K562 (cell line): ENCODE measurements around the gene NLRP4. TPM values are rescaled to one million over a fixed set of nuclear protein-coding genes. Genes with fewer than 3 reads are reported as not detected.

Source experiments
- ATAC-seq: fragments of 200-7000 bp; cut with Tn5 transposase; 3 replicates; pipeline ENCODE4 v1.9.1; 2020; ENCODE audit warnings: moderate library complexity
- BruUV-seq: library from RNA; stranded (reverse); fragments of 400-500 nt; replicated peaks from 2 replicates; lab custom pipeline; 2021; lab: Mats Ljungman, UMichigan
- CTCF ChIA-PET: fragments of 300-600 bp; formaldehyde crosslinking; extraction: SDS; loops from one replicate; lab custom pipeline; 2021; ENCODE audit warnings: low intra/inter-chr PET ratio; lab: Yijun Ruan, JAX
- POLR2A ChIA-PET: fragments of 300-600, 350-650 bp; sonication (Branson Sonifier 250); formaldehyde crosslinking; extraction: SDS; loops from one replicate; lab custom pipeline; 2021; ENCODE audit warnings: antibody characterized with exemption, inconsistent platforms; lab: Yijun Ruan, JAX
- DNase-seq, 4 experiments: peaks; one replicate each; pipeline versions ENCODE4 v3.0.0 to v3.0.0-alpha.2; 2011 to 2018; ENCODE audit warnings: low spot score in 3 of 4, mixed read lengths in 3 of 4; ENCODE audit errors: extremely low read depth in 1 of 4
- FAIRE-seq: peaks from 2 replicates; lab custom pipeline; 2011; peaks lifted over from hg19 to GRCh38; lab: Jason Lieb, UNC
- H2AFZ ChIP-seq: 2 replicates; pipeline ENCODE4 v1.6.0; 2011; ENCODE audit warnings: low read depth, low read length, control low read depth, inconsistent platforms
- H3K27ac ChIP-seq: fragments of 200-600 bp; 3 replicates; pipeline ENCODE4 v1.8.0; 2011; ENCODE audit warnings: low read depth, mild to moderate bottlenecking, control low read depth, inconsistent platforms, low read length, moderate library complexity, mixed read lengths; ENCODE audit errors: extremely low read depth
- H3K27me3 ChIP-seq, 2 experiments: fragments of 300-600 bp in 1 of 2; 2 replicates in 1 of 2; 3 replicates in 1 of 2; pipeline versions ENCODE4 v1.6.0 to v1.8.0; 2011; ENCODE audit warnings: inconsistent platforms in 2 of 2, low read length in 2 of 2, mild to moderate bottlenecking in 1 of 2, mixed read lengths in 1 of 2, moderate library complexity in 1 of 2; ENCODE audit not compliant: control insufficient read depth in 2 of 2, insufficient read depth in 2 of 2
- H3K36me3 ChIP-seq: fragments of 300-600 bp; 3 replicates; pipeline ENCODE4 v1.8.0; 2011; ENCODE audit warnings: mild to moderate bottlenecking, low read length, inconsistent platforms; ENCODE audit not compliant: control insufficient read depth, insufficient read depth
- H3K4me1 ChIP-seq, 2 experiments: fragments of 200-600 bp in 1 of 2; replicated peaks in 1 of 2; 2 replicates in 1 of 2; 3 replicates in 1 of 2; pipeline versions ENCODE4 v1.5.1 to v1.8.0; 2011; ENCODE audit warnings: inconsistent platforms in 2 of 2, low read length in 2 of 2, mild to moderate bottlenecking in 1 of 2, mixed read lengths in 1 of 2, moderate library complexity in 1 of 2; ENCODE audit not compliant: control insufficient read depth in 2 of 2, insufficient read depth in 2 of 2
- H3K4me2 ChIP-seq: 2 replicates; pipeline ENCODE4 v1.6.1; 2011; ENCODE audit warnings: low read length, control low read depth, inconsistent platforms, mixed read lengths; ENCODE audit not compliant: insufficient read depth
- H3K4me3 ChIP-seq: fragments of 200-600 bp; sonication (generic), shearing (Covaris generic); 2 replicates; pipeline ENCODE4 v1.5.1; 2016; ENCODE audit warnings: control low read depth, inconsistent platforms
- H3K79me2 ChIP-seq: fragments of 200-600 bp; 3 replicates; pipeline ENCODE4 v1.8.0; 2011; ENCODE audit warnings: low read length, inconsistent platforms; ENCODE audit not compliant: control insufficient read depth, insufficient read depth
- H3K9ac ChIP-seq, 2 experiments: 2 replicates each; pipeline versions ENCODE4 v1.6.0 to v1.6.1; 2011; ENCODE audit warnings: low read depth in 2 of 2, low read length in 2 of 2, control low read depth in 1 of 2, inconsistent platforms in 1 of 2, mild to moderate bottlenecking in 1 of 2, mixed read lengths in 1 of 2; ENCODE audit not compliant: insufficient read depth in 1 of 2
- H3K9me1 ChIP-seq: one replicate; pipeline ENCODE4 v1.6.0; 2011; ENCODE audit warnings: inconsistent platforms, mild to moderate bottlenecking, low read length, moderate library complexity; ENCODE audit not compliant: control insufficient read depth, insufficient read depth
- H3K9me3 ChIP-seq: replicated peaks from 2 replicates; pipeline ENCODE4 v1.5.1; 2011; ENCODE audit warnings: low read depth, low read length, inconsistent platforms; ENCODE audit not compliant: control insufficient read depth, insufficient read depth
- H4K20me1 ChIP-seq: replicated peaks from 2 replicates; pipeline ENCODE4 v1.6.1; 2011; ENCODE audit warnings: low read length, inconsistent platforms, mixed read lengths; ENCODE audit not compliant: control insufficient read depth, insufficient read depth
- EWSR1 ChIP-seq: fragments of 450-650 bp; IDR thresholded peaks from 2 replicates; pipeline ENCODE4 v1.6.1; 2018; ENCODE audit warnings: borderline replicate concordance, mild to moderate bottlenecking, low read depth, moderate library complexity; ENCODE audit not compliant: partially characterized antibody
- KDM1A ChIP-seq, 2 experiments: fragments of 450-650 bp; IDR thresholded peaks; 2 replicates each; pipeline ENCODE4 v1.6.1; 2016; ENCODE audit warnings: mild to moderate bottlenecking in 2 of 2
- SETDB1 ChIP-seq: IDR thresholded peaks from one replicate; pipeline ENCODE4 v1.6.1; 2012; ENCODE audit warnings: low read length, control low read depth, inconsistent platforms
- SNRNP70 ChIP-seq: fragments of 200-400 bp; formaldehyde crosslinking; optimal IDR thresholded peaks from 2 replicates; pipeline ENCODE3; 2017; ENCODE audit warnings: low read depth, low read length
- TFAM ChIP-seq: fragments of 250-450 bp; sonication (Bioruptor Pico); conservative IDR thresholded peaks from 2 replicates; pipeline ENCODE4 v1.5.0; 2021; ENCODE audit warnings: mild to moderate bottlenecking, moderate library complexity
- TRIM28 ChIP-seq: fragments of 450-650 bp; IDR thresholded peaks from 2 replicates; pipeline ENCODE4 v1.6.1; 2017
- ZNF277 ChIP-seq: fragments of 250-450 bp; sonication (Bioruptor Pico); IDR thresholded peaks from 2 replicates; pipeline ENCODE4 v1.8.0; 2022; ENCODE audit warnings: inconsistent platforms, mild to moderate bottlenecking, moderate library complexity, borderline replicate concordance
- ZNF316 ChIP-seq: fragments of 450-650 bp; IDR thresholded peaks from 2 replicates; pipeline ENCODE4 v1.6.1; 2016
- ZNF444 ChIP-seq: fragments of 250-450 bp; sonication (Bioruptor Pico); IDR thresholded peaks from 2 replicates; pipeline ENCODE4 v1.4.0; 2020; ENCODE audit warnings: mild to moderate bottlenecking, moderate library complexity
- WGBS: fragments of 100-300 bp; shearing (Covaris generic); methylation state at CpG from one replicate; pipeline ENCODE4 v1.1.6; 2016; ENCODE audit warnings: low coverage, mixed read lengths; ENCODE audit not compliant: insufficient coverage; ENCODE audit errors: missing lambda C conversion rate; 5-methylcytosine and 5-hydroxymethylcytosine counted together
- in situ Hi-C: fragments of 300-500 bp; cut with MboI; formaldehyde crosslinking; loops from 4 replicates; pipeline ENCODE4 v1.15.0; 2018; ENCODE audit warnings: inconsistent platforms, mixed read lengths
- intact Hi-C: fragments of 100-400 bp; cut with micrococcal nuclease; formaldehyde crosslinking; loops from 2 replicates; pipeline ENCODE4 v1.14.2; 2022
- polyA plus RNA-seq, 8 experiments: library from polyadenylated mRNA; depleted of rRNA in 4 of 8; stranded (reverse) in 5 of 8; unstranded in 3 of 8; fragments of >200 nt; fragmentation: Nextera tagmentation in 2 of 8; fragmentation: Illumina TruSeq in 1 of 8; extraction: Ambion mirVana in 2 of 8; extraction: Trizol in 1 of 8; gene quantifications; 2 replicates each; pipeline versions ENCODE4 v1.2.1 to v1.2.3, GENCODE V29; 2011 to 2014; ENCODE audit warnings: inconsistent platforms in 1 of 8, missing spikeins in 1 of 8
- total RNA-seq, 7 experiments: library from RNA; depleted of rRNA in 6 of 7; stranded (reverse); fragments of >200 nt in 6 of 7; fragmentation: Illumina TruSeq in 2 of 7; extraction: Trizol in 2 of 7; gene quantifications; 2 replicates each; pipeline versions ENCODE4 v1.2.1 to v1.2.3, GENCODE V29; 2011 to 2021; ENCODE audit warnings: low replicate concordance in 1 of 7
- TF ChIP-seq, protein P1 (sequence below): fragments of 250-450 bp; sonication (Bioruptor Pico); IDR thresholded peaks from 2 replicates; pipeline ENCODE4 v1.9.0; 2021; ENCODE audit warnings: mild to moderate bottlenecking
- TF ChIP-seq, protein P2 (sequence below): fragments of 250-450 bp; sonication (Bioruptor Pico); IDR thresholded peaks from 2 replicates; pipeline ENCODE4 v1.8.0; 2022; ENCODE audit warnings: moderate library complexity, mild to moderate bottlenecking, inconsistent platforms

NLRP4 gene
- total and polyA plus RNA-seq, 9 of the 15 experiments (the other 6 are each of a cell fraction or from before 2014, with no cell fraction given) = 0.03 to 0.14 (median 0.05) TPM; not detected in 3

GRCh38 chr19:55930996-55931515, 94.7 kb downstream of the NLRP4 start:
- H3K9ac ChIP-seq = no peak overlapping the region
- no peak for FAIRE-seq
- H3K36me3 ChIP-seq = no peaks in the 10 kb centered on the region
- no peaks in the 10 kb centered on the region for H4K20me1 ChIP-seq
- no peak for DNase-seq
- no peaks in the 10 kb centered on the region for H3K79me2 ChIP-seq
- H3K9me1 ChIP-seq = no peaks in the 10 kb centered on the region
- no peak for ATAC-seq
- intact Hi-C loops = no loop called here
- peaks cover 10 to 24% of the 10 kb centered on the region in 2 experiments for H3K27me3 ChIP-seq
- CTCF ChIA-PET = no interaction called here
- in situ Hi-C loops = no loop called here
- POLR2A ChIA-PET = interaction anchor here (0.6 kb wide), 1 partner anchor 315 kb away, joined by 3 read pairs; no protein-coding TSS in a partner anchor
- TF ChIP-seq TFAM (CRISPR knock-in tag) (no peak), KDM1A (IDR thresholded peaks at IDR 0.05) (no peak), ZNF444 (CRISPR knock-in tag) (no peak), TRIM28 (no peak), EWSR1 (no peak), SNRNP70 (no peak), ZNF277 (CRISPR knock-in tag) (no peak), ZNF316 (no peak), SETDB1 (no peak)
- TF ChIP-seq, protein P1, sequence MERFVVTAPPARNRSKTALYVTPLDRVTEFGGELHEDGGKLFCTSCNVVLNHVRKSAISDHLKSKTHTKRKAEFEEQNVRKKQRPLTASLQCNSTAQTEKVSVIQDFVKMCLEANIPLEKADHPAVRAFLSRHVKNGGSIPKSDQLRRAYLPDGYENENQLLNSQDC = no peak
- TF ChIP-seq, protein P2, sequence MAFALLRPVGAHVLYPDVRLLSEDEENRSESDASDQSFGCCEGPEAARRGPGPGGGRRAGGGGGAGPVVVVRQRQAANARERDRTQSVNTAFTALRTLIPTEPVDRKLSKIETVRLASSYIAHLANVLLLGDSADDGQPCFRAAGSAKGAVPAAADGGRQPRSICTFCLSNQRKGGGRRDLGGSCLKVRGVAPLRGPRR (CRISPR knock-in tag) = no peak
- H2AFZ ChIP-seq = no peak overlapping the region
- H3K4me2 ChIP-seq = no peak overlapping the region
- no peak overlapping the region for H3K4me3 ChIP-seq
- H3K27ac ChIP-seq = no peak overlapping the region
- H3K4me1 ChIP-seq = no peaks in the 10 kb centered on the region
- BruUV-seq = no TSS peak
- no peaks in the 10 kb centered on the region for H3K9me3 ChIP-seq
- under 1% methylated on average over 14 of the region's 14 CpGs for WGBS

Other genes starting within 250 kb of the NLRP4 start
Only the 7 nearest of the 16 such genes appear.
- not detected in 2 replicates for gene NLRP9, start 98.1 kb upstream of the NLRP4 start, total RNA-seq (2014; rRNA removed)
- gene NLRP9, start 98.1 kb upstream of the NLRP4 start, total RNA-seq (2014; rRNA removed; fragmentation: Illumina TruSeq; extraction: Trizol) = not detected in 2 replicates
- gene NLRP9, start 98.1 kb upstream of the NLRP4 start, total RNA-seq (2015; rRNA removed; fragmentation: Illumina TruSeq; extraction: Trizol) = not detected in 2 replicates
- not detected in 2 replicates for gene NLRP9, start 98.1 kb upstream of the NLRP4 start, total RNA-seq (2021)
- not detected in 2 replicates for gene NLRP9, start 98.1 kb upstream of the NLRP4 start, polyA plus RNA-seq (2011; rRNA removed)
- gene NLRP9, start 98.1 kb upstream of the NLRP4 start, polyA plus RNA-seq (2014; fragmentation: Illumina TruSeq; extraction: Trizol) = not detected in 2 replicates
- not detected for gene NLRP9, start 98.1 kb upstream of the NLRP4 start, polyA plus RNA-seq (2014; fragmentation: Nextera tagmentation; extraction: Ambion mirVana)
- gene NLRP9, start 98.1 kb upstream of the NLRP4 start, polyA plus RNA-seq (2014; rRNA removed) = not detected in 2 replicates
- not detected in 2 replicates for gene RFPL4A, start 77.4 kb upstream of the NLRP4 start, total RNA-seq (2014; rRNA removed)
- gene RFPL4A, start 77.4 kb upstream of the NLRP4 start, total RNA-seq (2014; rRNA removed; fragmentation: Illumina TruSeq; extraction: Trizol) = 0.15 TPM in 1 of 2 replicates, not detected in the other
- gene RFPL4A, start 77.4 kb upstream of the NLRP4 start, total RNA-seq (2015; rRNA removed; fragmentation: Illumina TruSeq; extraction: Trizol) = 0.19 and 0.22 TPM in 2 replicates
- 0.16 TPM in 1 of 2 replicates, not detected in the other for gene RFPL4A, start 77.4 kb upstream of the NLRP4 start, total RNA-seq (2021)
- 0.24 TPM in 1 of 2 replicates, not detected in the other for gene RFPL4A, start 77.4 kb upstream of the NLRP4 start, polyA plus RNA-seq (2011; rRNA removed)
- 0.32 and 0.40 TPM in 2 replicates for gene RFPL4A, start 77.4 kb upstream of the NLRP4 start, polyA plus RNA-seq (2014; fragmentation: Illumina TruSeq; extraction: Trizol)
- 1 to 10 TPM in 1 of 2 experiments, under 1 TPM in 1; 0.92 to 1.1 TPM for gene RFPL4A, start 77.4 kb upstream of the NLRP4 start, polyA plus RNA-seq (2014; fragmentation: Nextera tagmentation; extraction: Ambion mirVana)
- 0.13 and 0.28 TPM in 2 replicates for gene RFPL4A, start 77.4 kb upstream of the NLRP4 start, polyA plus RNA-seq (2014; rRNA removed)
- not detected in 2 replicates for gene RFPL4AL1, start 67.4 kb upstream of the NLRP4 start, total RNA-seq (2014; rRNA removed)
- not detected in 2 replicates for gene RFPL4AL1, start 67.4 kb upstream of the NLRP4 start, total RNA-seq (2014; rRNA removed; fragmentation: Illumina TruSeq; extraction: Trizol)
- gene RFPL4AL1, start 67.4 kb upstream of the NLRP4 start, total RNA-seq (2015; rRNA removed; fragmentation: Illumina TruSeq; extraction: Trizol) = 0.18 TPM in 1 of 2 replicates, not detected in the other
- gene RFPL4AL1, start 67.4 kb upstream of the NLRP4 start, total RNA-seq (2021) = not detected in 2 replicates
- gene RFPL4AL1, start 67.4 kb upstream of the NLRP4 start, polyA plus RNA-seq (2011; rRNA removed) = not detected in 2 replicates
- gene RFPL4AL1, start 67.4 kb upstream of the NLRP4 start, polyA plus RNA-seq (2014; fragmentation: Illumina TruSeq; extraction: Trizol) = not detected in 2 replicates
- under 1 TPM in 1 of 2 experiments, not detected in 1; 0.21 TPM for gene RFPL4AL1, start 67.4 kb upstream of the NLRP4 start, polyA plus RNA-seq (2014; fragmentation: Nextera tagmentation; extraction: Ambion mirVana)
- not detected in 2 replicates for gene RFPL4AL1, start 67.4 kb upstream of the NLRP4 start, polyA plus RNA-seq (2014; rRNA removed)
- gene NLRP11, start 4.5 kb upstream of the NLRP4 start, total RNA-seq (2014; rRNA removed) = 0.04 TPM in 1 of 2 replicates, not detected in the other
- 0.19 and 0.22 TPM in 2 replicates for gene NLRP11, start 4.5 kb upstream of the NLRP4 start, total RNA-seq (2014; rRNA removed; fragmentation: Illumina TruSeq; extraction: Trizol)
- 0.07 and 0.26 TPM in 2 replicates for gene NLRP11, start 4.5 kb upstream of the NLRP4 start, total RNA-seq (2015; rRNA removed; fragmentation: Illumina TruSeq; extraction: Trizol)
- 0.07 and 0.16 TPM in 2 replicates for gene NLRP11, start 4.5 kb upstream of the NLRP4 start, total RNA-seq (2021)
- gene NLRP11, start 4.5 kb upstream of the NLRP4 start, polyA plus RNA-seq (2011; rRNA removed) = 0.03 and 0.07 TPM in 2 replicates
- gene NLRP11, start 4.5 kb upstream of the NLRP4 start, polyA plus RNA-seq (2014; fragmentation: Illumina TruSeq; extraction: Trizol) = 0.16 and 0.17 TPM in 2 replicates
- under 1 TPM; 0.11 to 0.29 TPM for gene NLRP11, start 4.5 kb upstream of the NLRP4 start, polyA plus RNA-seq (2014; fragmentation: Nextera tagmentation; extraction: Ambion mirVana)
- gene NLRP11, start 4.5 kb upstream of the NLRP4 start, polyA plus RNA-seq (2014; rRNA removed) = 0.13 and 0.18 TPM in 2 replicates
- not detected in 2 replicates for gene NLRP13, start 95.8 kb downstream of the NLRP4 start, total RNA-seq (2014; rRNA removed)
- not detected in 2 replicates for gene NLRP13, start 95.8 kb downstream of the NLRP4 start, total RNA-seq (2014; rRNA removed; fragmentation: Illumina TruSeq; extraction: Trizol)
- gene NLRP13, start 95.8 kb downstream of the NLRP4 start, total RNA-seq (2015; rRNA removed; fragmentation: Illumina TruSeq; extraction: Trizol) = not detected in 2 replicates
- not detected in 2 replicates for gene NLRP13, start 95.8 kb downstream of the NLRP4 start, total RNA-seq (2021)
- gene NLRP13, start 95.8 kb downstream of the NLRP4 start, polyA plus RNA-seq (2011; rRNA removed) = not detected in 2 replicates
- not detected in 2 replicates for gene NLRP13, start 95.8 kb downstream of the NLRP4 start, polyA plus RNA-seq (2014; fragmentation: Illumina TruSeq; extraction: Trizol)
- not detected for gene NLRP13, start 95.8 kb downstream of the NLRP4 start, polyA plus RNA-seq (2014; fragmentation: Nextera tagmentation; extraction: Ambion mirVana)
- gene NLRP13, start 95.8 kb downstream of the NLRP4 start, polyA plus RNA-seq (2014; rRNA removed) = not detected in 2 replicates
- gene NLRP8, start 111.3 kb downstream of the NLRP4 start, total RNA-seq (2014; rRNA removed) = not detected in 2 replicates
- not detected in 2 replicates for gene NLRP8, start 111.3 kb downstream of the NLRP4 start, total RNA-seq (2014; rRNA removed; fragmentation: Illumina TruSeq; extraction: Trizol)
- not detected in 2 replicates for gene NLRP8, start 111.3 kb downstream of the NLRP4 start, total RNA-seq (2015; rRNA removed; fragmentation: Illumina TruSeq; extraction: Trizol)
- gene NLRP8, start 111.3 kb downstream of the NLRP4 start, total RNA-seq (2021) = not detected in 2 replicates
- gene NLRP8, start 111.3 kb downstream of the NLRP4 start, polyA plus RNA-seq (2011; rRNA removed) = not detected in 2 replicates
- not detected in 2 replicates for gene NLRP8, start 111.3 kb downstream of the NLRP4 start, polyA plus RNA-seq (2014; fragmentation: Illumina TruSeq; extraction: Trizol)
- gene NLRP8, start 111.3 kb downstream of the NLRP4 start, polyA plus RNA-seq (2014; fragmentation: Nextera tagmentation; extraction: Ambion mirVana) = not detected
- not detected in 2 replicates for gene NLRP8, start 111.3 kb downstream of the NLRP4 start, polyA plus RNA-seq (2014; rRNA removed)
- gene NLRP5, start 150.2 kb downstream of the NLRP4 start, total RNA-seq (2014; rRNA removed) = not detected in 2 replicates
- gene NLRP5, start 150.2 kb downstream of the NLRP4 start, total RNA-seq (2014; rRNA removed; fragmentation: Illumina TruSeq; extraction: Trizol) = not detected in 2 replicates
- not detected in 2 replicates for gene NLRP5, start 150.2 kb downstream of the NLRP4 start, total RNA-seq (2015; rRNA removed; fragmentation: Illumina TruSeq; extraction: Trizol)
- 0.04 TPM in 1 of 2 replicates, not detected in the other for gene NLRP5, start 150.2 kb downstream of the NLRP4 start, total RNA-seq (2021)
- gene NLRP5, start 150.2 kb downstream of the NLRP4 start, polyA plus RNA-seq (2011; rRNA removed) = not detected in 2 replicates
- not detected in 2 replicates for gene NLRP5, start 150.2 kb downstream of the NLRP4 start, polyA plus RNA-seq (2014; fragmentation: Illumina TruSeq; extraction: Trizol)
- gene NLRP5, start 150.2 kb downstream of the NLRP4 start, polyA plus RNA-seq (2014; fragmentation: Nextera tagmentation; extraction: Ambion mirVana) = not detected
- gene NLRP5, start 150.2 kb downstream of the NLRP4 start, polyA plus RNA-seq (2014; rRNA removed) = 0.07 TPM in 1 of 2 replicates, not detected in the other